ENCODE results near the gene NPDC1. TPM values are rescaled to one million over a fixed set of nuclear protein-coding genes. Genes with fewer than 3 reads are reported as not detected.

Gene NPDC1
- total and polyA plus RNA-seq, 2 donors (not counting 1 experiment from before 2014, with no cell fraction given) = 0.17 to 0.19 TPM

DNA sequence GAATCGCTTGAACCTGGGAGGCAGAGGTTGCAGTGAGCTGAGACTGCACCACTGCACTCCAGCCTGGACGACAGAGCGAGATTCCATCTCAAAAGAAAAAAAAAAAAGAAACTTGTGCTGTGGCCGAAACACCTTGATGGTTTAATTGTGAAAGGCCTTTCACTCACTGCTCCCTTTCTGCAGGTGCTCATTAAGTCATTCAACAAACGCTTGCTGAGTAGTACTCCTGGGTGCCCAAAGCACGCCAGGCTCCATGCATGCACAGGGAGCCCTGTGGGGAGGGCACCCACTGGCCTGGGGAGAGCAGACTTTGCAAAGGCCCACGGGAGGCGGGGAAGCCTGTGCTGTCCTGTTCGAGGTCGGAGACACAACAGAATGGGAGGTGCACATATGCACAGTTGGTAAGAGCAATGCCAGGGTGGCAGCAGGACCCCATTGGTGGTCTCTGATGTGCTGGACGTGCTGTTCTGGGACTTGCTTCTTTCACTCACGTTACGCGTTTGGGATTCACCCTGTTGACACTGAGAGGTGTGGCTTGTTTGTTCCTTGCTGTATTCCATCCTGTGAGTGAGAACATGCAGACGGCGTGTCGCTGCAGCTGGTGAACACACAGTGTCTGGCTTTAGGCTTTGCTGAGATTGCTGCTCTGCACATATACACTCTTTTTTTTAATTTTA is 10.9 kb upstream of the NPDC1 start:
- POLR2A ChIA-PET = no interaction called here

More for the DNA sequence above, 10.9 kb upstream of the NPDC1 start:
- H3K4me2 ChIP-seq (replicated peaks; ENCODE audit: low read depth, low read length, poor library complexity, severe bottlenecking) = no peak overlapping the region
- ATAC-seq (ENCODE audit: low read depth) (no peak), DNase-seq (no peak)
- H3K27ac Mint-ChIP-seq = no peak overlapping the region
- H3K4me3 Mint-ChIP-seq = no peak overlapping the region
- peaks cover 0 to 25% (median 11%) of the 10 kb centered on the region in 4 experiments for H3K27me3 ChIP-seq (replicated peaks in 1 of 4; ENCODE audit: control extremely low read depth in 1 of 4, control insufficient read depth in 3 of 4, insufficient read depth in 4 of 4, low read length in 3 of 4)
- no peaks in the 10 kb centered on the region for H4K20me1 ChIP-seq (ENCODE audit: control insufficient read depth, insufficient read depth, low read length, poor library complexity, severe bottlenecking)
- no peak overlapping the region for H3K4me3 ChIP-seq (ENCODE audit: control extremely low read depth in 1 of 5, extremely low read depth in 1 of 5, insufficient read depth in 1 of 5, low read depth in 2 of 5, low read length in 4 of 5)
- CTCF ChIA-PET = interaction anchor here (0.7 to 4.9 kb wide), 5 partner anchors 9 to 268 kb away, joined by 3 to 22 read pairs (median 9); partner anchors contain the start of gene NPDC1
- no peak for TF ChIP-seq EZH2 (IDR thresholded peaks at IDR 0.05; ENCODE audit: borderline replicate concordance, insufficient read depth, low read depth, low read length, poor library complexity, severe bottlenecking)
- TF ChIP-seq, protein P1, sequence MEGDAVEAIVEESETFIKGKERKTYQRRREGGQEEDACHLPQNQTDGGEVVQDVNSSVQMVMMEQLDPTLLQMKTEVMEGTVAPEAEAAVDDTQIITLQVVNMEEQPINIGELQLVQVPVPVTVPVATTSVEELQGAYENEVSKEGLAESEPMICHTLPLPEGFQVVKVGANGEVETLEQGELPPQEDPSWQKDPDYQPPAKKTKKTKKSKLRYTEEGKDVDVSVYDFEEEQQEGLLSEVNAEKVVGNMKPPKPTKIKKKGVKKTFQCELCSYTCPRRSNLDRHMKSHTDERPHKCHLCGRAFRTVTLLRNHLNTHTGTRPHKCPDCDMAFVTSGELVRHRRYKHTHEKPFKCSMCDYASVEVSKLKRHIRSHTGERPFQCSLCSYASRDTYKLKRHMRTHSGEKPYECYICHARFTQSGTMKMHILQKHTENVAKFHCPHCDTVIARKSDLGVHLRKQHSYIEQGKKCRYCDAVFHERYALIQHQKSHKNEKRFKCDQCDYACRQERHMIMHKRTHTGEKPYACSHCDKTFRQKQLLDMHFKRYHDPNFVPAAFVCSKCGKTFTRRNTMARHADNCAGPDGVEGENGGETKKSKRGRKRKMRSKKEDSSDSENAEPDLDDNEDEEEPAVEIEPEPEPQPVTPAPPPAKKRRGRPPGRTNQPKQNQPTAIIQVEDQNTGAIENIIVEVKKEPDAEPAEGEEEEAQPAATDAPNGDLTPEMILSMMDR (IDR thresholded peaks at IDR 0.05) = no peak
- H3K9ac ChIP-seq (ENCODE audit: low read length) = no peak overlapping the region
- H3K4me1 ChIP-seq (ENCODE audit: control insufficient read depth in 2 of 2, insufficient read depth in 2 of 2, low read length in 2 of 2) = peaks cover 14 to 15% of the 10 kb centered on the region in 2 donors
- no peaks in the 10 kb centered on the region for H3K9me3 Mint-ChIP-seq (ENCODE audit: insufficient read depth)
- intact Hi-C loops (cut with micrococcal nuclease) = no loop called here
- H3K36me3 ChIP-seq (replicated peaks in 1 of 2; ENCODE audit: control extremely low read depth in 1 of 2, control insufficient read depth in 1 of 2, extremely low read depth in 1 of 2, insufficient read depth in 2 of 2, low read length in 1 of 2) = no peaks in the 10 kb centered on the region
- H3K79me2 ChIP-seq (ENCODE audit: control insufficient read depth, insufficient read depth, low read length) = no peaks in the 10 kb centered on the region
- H2AFZ ChIP-seq (ENCODE audit: insufficient read depth, low read depth, low read length, poor library complexity, severe bottlenecking) = no peak overlapping the region
- no peak overlapping the region for H3K27ac ChIP-seq (ENCODE audit: low read length in 2 of 2)
- peaks cover 4% of the 10 kb centered on the region for H3K4me1 Mint-ChIP-seq
- H3K9me3 ChIP-seq (ENCODE audit: control extremely low read depth in 1 of 3, control insufficient read depth in 2 of 3, insufficient read depth in 1 of 3, low read length in 2 of 3) = peaks cover 0 to 13% (median 0%) of the 10 kb centered on the region in 3 donors
- WGBS (ENCODE audit: insufficient coverage) = 96% methylated on average over 10 of the region's 17 CpGs
- H3K27me3 Mint-ChIP-seq = peaks cover 5% of the 10 kb centered on the region

Data from B cell (primary cell).